Measurements from ENCODE around the gene NOTUM. TPM values are rescaled to one million over a fixed set of nuclear protein-coding genes. Genes with fewer than 3 reads are reported as not detected.

The NOTUM gene
- total RNA-seq, 4 donors from 2014 or later, result 0.83 TPM; not detected in 3

DNA sequence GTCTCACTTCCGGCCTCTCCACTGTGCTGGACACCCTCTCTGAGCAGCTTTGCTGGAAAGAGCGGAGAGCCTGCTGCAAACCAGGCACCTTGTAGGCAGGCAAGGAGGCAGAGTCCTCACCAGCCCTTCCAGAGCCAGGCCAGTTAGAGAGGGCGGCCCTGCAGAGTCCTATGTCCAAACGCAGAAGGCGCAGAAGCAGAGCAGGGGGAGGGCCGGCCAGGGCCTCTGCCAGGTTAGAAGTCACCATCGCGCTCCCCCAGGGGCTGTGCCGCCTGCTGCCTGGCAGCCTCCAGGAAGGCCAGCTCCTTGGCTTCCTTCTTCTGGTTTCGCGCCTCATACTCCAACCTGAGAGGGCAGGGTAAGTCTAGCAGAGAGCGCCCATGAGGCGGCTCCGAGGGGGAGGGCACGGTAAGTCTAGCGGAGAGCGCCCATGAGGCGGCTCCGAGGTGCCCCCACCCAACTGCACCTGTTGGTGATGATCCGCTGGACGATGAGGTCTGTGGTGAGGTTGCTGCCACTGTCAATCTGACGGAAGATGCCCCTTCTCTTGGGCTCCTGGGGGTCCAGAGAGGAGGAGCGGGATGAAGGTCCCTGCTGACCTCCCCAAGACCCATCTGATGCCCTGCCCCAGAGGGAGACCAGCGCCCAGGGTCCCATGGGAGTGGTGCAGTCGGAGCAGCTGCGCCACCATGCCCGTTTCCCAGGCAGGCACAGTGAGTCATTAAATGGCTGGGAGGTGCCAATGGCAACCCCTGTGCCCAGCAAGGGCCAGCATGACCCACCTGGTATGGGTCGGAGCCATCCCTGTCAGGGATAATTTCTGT lies 56.2 kb downstream of the NOTUM start:
- DNase-seq (ENCODE audit: extremely low spot score), result no peak
- H3K9me3 ChIP-seq, result no peaks in the 10 kb centered on the region
- peaks cover 0 to 25% (median 8%) of the 10 kb centered on the region in 4 donors for H3K27me3 ChIP-seq
- no peak overlapping the region for H3K4me3 ChIP-seq
- no peak for TF ChIP-seq POLR2AphosphoS5 (IDR thresholded peaks at IDR 0.05)
- no peak for TF ChIP-seq EP300 (IDR thresholded peaks at IDR 0.05)
- no peak for TF ChIP-seq CTCF (IDR thresholded peaks at IDR 0.05)
- no peak for TF ChIP-seq POLR2A (IDR thresholded peaks at IDR 0.05; ENCODE audit: low read depth)
- H3K27ac ChIP-seq (replicated peaks in 1 of 4), result no peak overlapping the region
- peaks cover 10 to 66% (median 51%) of the 10 kb centered on the region in 4 donors for H3K36me3 ChIP-seq
- intact Hi-C loops (cut with DNase I), result no loop called here
- WGBS, result 94% methylated on average over 24 of the region's 28 CpGs
- H3K4me1 ChIP-seq, result peaks cover 10 to 22% (median 18%) of the 10 kb centered on the region in 4 donors

- no peak for DNase-seq (ENCODE audit: extremely low spot score)
- no peak overlapping the region for H3K27ac ChIP-seq (replicated peaks in 1 of 4)
- peaks cover 13 to 72% (median 55%) of the 10 kb centered on the region in 4 donors for H3K36me3 ChIP-seq
- H3K4me3 ChIP-seq, result no peak overlapping the region
- peaks cover 8 to 18% (median 16%) of the 10 kb centered on the region in 4 donors for H3K4me1 ChIP-seq
- WGBS, result 98% methylated on average over 11 of the region's 24 CpGs
- H3K27me3 ChIP-seq, result peaks cover 0 to 25% (median 8%) of the 10 kb centered on the region in 4 donors
- intact Hi-C loops (cut with DNase I), result no loop called here
- TF ChIP-seq POLR2AphosphoS5 (IDR thresholded peaks at IDR 0.05) (no peak), EP300 (IDR thresholded peaks at IDR 0.05) (no peak), POLR2A (IDR thresholded peaks at IDR 0.05; ENCODE audit: low read depth) (no peak), CTCF (IDR thresholded peaks at IDR 0.05) (no peak)
- H3K9me3 ChIP-seq, result no peaks in the 10 kb centered on the region
These were observed 56.9 kb downstream of the NOTUM start for GRCh38 chr17:81903896-81904599.

DNA sequence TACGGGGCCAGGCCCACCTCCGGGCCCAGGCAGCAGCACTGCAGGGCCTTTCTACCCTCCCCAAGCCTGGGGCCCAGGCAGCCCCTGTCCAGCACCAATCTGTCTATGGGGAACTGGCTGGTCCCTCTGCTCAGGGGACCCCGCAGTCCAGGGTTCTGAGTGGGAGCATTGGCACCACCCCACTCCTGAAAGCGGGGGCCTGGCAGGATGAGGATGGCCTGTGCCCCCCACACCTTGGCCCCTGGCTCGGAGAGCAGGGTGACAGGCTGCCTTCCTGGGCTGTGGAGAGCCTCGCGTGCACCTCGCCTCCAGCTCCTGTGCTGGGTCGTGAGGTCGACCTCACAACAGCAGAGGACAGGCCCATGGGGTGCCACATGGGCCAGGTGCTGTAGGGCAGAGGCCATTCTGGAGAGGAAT lies 57.6 kb downstream of the NOTUM start:
- WGBS, result 94% methylated on average over 8 of the region's 10 CpGs

More for the DNA sequence above, 57.6 kb downstream of the NOTUM start:
- no peak for TF ChIP-seq EP300 (IDR thresholded peaks at IDR 0.05)
- TF ChIP-seq POLR2AphosphoS5 (IDR thresholded peaks at IDR 0.05), result no peak
- no peak for TF ChIP-seq CTCF (IDR thresholded peaks at IDR 0.05)
- TF ChIP-seq POLR2A (IDR thresholded peaks at IDR 0.05; ENCODE audit: low read depth), result no peak
- Histone ChIP-seq H3K4me1 (peaks cover 8 to 18% (median 16%) of the 10 kb centered on the region in 4 donors), H3K27ac (replicated peaks in 1 of 4) (no peak overlapping the region), H3K9me3 (no peaks in the 10 kb centered on the region), H3K27me3 (peaks cover 0 to 25% (median 8%) of the 10 kb centered on the region in 4 donors), H3K4me3 (no peak overlapping the region), H3K36me3 (peaks cover 17 to 72% (median 56%) of the 10 kb centered on the region in 4 donors)
- intact Hi-C loops (cut with DNase I), result no loop called here
- DNase-seq (ENCODE audit: extremely low spot score), result no peak

Data from esophagus muscularis mucosa (tissue), 4 donors.